GM12865 (cell line): Measurements from ENCODE around the gene COL6A3.

ENCODE experiments used
- DNase-seq: peaks from one replicate; pipeline ENCODE4 v3.0.0; 2010; ENCODE audit warnings: low read depth
- H3K4me3 ChIP-seq: 2 replicates; pipeline ENCODE4 v1.5.1; 2011; ENCODE audit warnings: mild to moderate bottlenecking, low read depth, low read length, control low read depth
- TF ChIP-seq, protein P1 (sequence below): IDR thresholded peaks from 2 replicates; pipeline ENCODE4 v1.5.1; 2011; ENCODE audit warnings: low read length, control low read depth, low read depth, inconsistent platforms; ENCODE audit not compliant: insufficient read depth; ENCODE audit errors: missing control alignments

COL6A3 gene

DNA sequence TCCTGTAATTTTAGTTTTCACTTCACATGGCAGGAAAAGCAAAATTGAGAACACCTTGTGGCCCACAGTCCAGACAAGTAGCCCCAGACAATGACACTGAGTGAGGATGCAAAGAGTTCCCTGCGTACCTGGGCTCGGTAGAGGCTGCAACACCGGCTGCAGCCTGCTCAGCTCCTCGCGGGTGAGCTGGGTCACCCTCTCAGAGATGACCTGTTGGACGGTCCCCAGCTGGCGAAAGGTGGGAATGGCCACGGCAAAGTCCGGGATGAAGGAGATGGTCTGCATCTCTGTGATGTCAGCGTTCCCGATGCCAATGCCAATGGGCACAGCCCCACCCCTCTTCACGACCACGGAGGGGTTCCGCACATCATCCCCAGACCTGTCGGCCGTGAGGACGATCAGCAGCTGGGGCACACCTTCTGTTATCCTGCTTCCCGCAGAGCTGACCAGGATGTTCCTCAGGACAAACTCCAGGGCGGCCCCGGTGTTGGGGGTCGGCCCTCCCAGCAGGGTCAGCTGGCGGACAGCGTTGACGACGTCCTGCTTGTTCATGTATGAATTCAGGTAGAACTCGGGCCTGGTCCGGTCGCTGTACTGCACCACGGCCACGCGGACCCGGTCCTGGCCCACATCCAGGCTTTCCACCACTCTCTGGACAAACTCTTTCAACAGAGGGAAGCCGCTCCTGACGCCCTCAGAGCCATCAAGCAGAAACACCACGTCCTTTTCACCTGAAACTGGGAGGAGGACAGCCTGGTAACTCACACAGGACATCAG is 39.5 kb downstream of the COL6A3 start:
- TF ChIP-seq, protein P1, sequence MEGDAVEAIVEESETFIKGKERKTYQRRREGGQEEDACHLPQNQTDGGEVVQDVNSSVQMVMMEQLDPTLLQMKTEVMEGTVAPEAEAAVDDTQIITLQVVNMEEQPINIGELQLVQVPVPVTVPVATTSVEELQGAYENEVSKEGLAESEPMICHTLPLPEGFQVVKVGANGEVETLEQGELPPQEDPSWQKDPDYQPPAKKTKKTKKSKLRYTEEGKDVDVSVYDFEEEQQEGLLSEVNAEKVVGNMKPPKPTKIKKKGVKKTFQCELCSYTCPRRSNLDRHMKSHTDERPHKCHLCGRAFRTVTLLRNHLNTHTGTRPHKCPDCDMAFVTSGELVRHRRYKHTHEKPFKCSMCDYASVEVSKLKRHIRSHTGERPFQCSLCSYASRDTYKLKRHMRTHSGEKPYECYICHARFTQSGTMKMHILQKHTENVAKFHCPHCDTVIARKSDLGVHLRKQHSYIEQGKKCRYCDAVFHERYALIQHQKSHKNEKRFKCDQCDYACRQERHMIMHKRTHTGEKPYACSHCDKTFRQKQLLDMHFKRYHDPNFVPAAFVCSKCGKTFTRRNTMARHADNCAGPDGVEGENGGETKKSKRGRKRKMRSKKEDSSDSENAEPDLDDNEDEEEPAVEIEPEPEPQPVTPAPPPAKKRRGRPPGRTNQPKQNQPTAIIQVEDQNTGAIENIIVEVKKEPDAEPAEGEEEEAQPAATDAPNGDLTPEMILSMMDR: no peak
- H3K4me3 ChIP-seq: no peak overlapping the region
- no peak for DNase-seq

- TF ChIP-seq, protein P1: no peak
- no peak overlapping the region for H3K4me3 ChIP-seq
- no peak for DNase-seq
Observed at GRCh38 chr2:237371856-237372255, 42.1 kb downstream of the COL6A3 start.

DNA sequence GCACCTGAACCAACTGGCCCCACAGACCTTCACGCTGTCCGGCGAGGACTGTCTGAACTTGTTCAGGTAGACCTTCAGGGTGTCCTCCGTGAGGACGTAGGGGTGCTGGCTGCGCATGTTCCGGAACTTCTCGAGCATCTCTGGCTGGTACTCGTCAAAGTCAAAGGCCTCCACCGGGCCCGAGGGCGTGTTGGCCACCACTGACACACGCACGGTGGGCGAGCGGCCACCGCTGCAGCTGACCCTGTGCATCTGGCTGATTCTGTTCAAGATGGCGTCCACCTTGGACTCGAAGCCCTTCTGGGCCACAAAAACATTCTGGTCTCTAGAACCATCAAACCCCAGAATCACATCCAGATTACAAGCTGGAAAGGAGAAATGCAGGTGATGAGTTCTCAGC is 48.3 kb downstream of the COL6A3 start:
- no peak overlapping the region for H3K4me3 ChIP-seq
- DNase-seq: no peak
- TF ChIP-seq, protein P1: no peak

DNA sequence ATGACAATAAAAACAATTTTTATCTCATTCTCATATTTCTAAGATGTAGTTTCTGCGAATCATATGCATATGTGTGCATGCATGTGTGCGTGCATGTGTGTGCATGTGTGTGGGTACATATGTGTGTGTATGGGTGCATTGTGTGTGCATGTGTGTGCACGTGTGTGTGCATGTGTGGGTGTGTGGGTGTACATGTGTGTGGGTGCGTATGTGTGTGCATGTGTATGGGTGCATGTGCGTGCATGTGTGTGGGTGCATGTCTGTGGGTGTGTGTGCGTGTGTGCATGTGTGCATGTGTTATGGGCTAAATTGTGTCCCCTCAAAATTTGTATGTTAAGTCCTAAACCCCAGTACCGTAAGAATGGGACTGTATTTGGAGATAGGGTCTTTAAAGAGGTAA is 49.3 kb downstream of the COL6A3 start:
- DNase-seq: no peak
- H3K4me3 ChIP-seq: no peak overlapping the region
- TF ChIP-seq, protein P1: no peak

DNA sequence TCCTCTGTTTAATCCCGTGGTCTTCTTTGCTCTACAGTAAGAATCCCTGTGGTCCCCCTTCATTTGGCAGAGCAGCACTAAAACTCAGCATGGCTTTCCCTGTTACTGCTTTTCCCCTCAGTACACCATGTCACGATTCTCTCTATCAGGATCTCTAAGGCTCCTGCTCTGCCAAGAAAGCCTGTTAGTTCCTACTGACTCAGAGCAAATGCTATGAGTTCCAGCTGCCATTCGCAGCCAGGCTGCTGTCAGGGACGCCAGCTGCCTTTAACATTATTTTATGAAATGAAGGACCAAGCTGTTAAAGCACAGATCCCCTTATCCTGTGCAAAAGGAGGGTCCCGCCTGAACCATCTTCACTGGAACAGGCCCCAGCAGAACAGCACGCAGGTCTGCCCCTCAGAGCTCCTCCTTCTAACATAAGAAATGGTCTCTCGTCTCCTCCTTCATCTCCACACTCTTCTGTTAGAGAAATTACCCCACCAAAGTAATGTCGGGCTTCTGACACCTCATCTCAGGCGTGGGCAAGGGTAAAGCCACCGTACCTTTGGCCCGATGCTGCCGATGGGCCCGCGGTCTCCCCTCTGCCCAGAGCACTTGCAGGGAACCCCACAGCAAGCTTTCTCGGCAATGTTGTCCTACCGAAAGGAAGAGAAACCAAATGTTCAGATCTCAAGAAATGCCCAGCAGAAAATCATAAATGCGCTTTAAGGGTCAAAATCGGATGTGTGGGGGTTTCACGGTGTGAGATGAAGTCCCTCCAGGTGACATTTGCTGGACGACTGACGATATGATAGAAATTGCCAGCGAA is 52.6 kb downstream of the COL6A3 start:
- DNase-seq: no peak
- TF ChIP-seq, protein P1: no peak
- H3K4me3 ChIP-seq: no peak overlapping the region

DNA sequence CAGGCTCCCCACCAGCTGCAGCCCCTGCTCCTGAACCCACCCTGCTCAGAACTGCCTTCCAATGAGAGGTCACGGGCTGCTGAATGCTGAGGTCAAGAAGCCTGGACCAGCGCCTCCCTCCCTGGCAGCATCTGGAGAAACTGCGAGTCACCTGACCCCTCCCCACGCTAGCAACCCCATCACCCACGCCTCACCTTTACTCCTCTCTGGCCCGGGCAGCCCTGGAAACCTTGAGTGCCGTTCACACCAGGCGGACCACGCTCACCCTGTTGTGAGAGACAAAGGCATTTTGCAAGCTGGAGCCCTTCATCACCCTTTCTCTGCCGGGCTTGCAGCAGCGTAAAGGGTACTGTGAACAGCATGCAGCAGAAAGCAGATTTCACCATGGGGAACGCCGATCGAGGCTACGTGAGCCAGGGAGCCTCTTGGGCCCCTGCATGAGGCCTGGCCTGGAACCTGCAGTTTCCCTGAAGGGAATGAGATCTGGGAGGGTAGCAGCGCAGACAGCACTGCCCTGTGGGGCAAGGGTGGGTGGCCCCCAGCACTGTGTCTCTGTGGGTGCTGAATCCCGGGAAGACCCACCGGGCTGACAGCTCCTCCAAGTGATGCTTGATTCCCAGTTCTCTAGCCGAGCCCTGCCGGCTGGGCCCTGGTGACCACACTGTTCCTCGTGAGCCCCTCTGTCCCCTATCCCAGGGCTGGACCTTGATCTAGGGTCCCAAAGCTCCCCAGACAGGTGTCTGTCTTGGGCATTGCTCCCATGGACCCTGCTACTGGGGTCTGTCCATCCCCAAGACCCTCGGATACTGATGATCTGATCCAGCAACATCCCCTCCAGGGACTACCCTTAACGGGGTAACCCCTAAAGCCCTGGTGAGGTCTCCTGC is 53.8 kb downstream of the COL6A3 start:
- DNase-seq: no peak
- H3K4me3 ChIP-seq: no peak overlapping the region
- TF ChIP-seq, protein P1: no peak
